Heart left ventricle (tissue), 16 donors: Measurements from ENCODE around the gene HTR4. TPM values are rescaled to one million over a fixed set of nuclear protein-coding genes. Genes with fewer than 3 reads are reported as not detected.

Experiments
- ATAC-seq, 4 donors: fragments of 200-7000 bp; cut with Tn5 transposase; one replicate each; pipeline ENCODE4 v1.9.1; 2020 to 2022; ENCODE audit warnings: moderate library complexity in 4 of 4, mild to moderate bottlenecking in 3 of 4, moderate number of reproducible peaks in 1 of 4
- DNase-seq, 5 donors: peaks; one replicate each; pipeline ENCODE4 v3.0.0-alpha.2; 2020
- H3K27ac ChIP-seq, 12 donors: fragments of 200-600 bp; sonication (generic) in 4 of 12; one replicate each; pipeline versions ENCODE4 v1.5.0 to v1.8.0; 2016 to 2022; ENCODE audit warnings: mild to moderate bottlenecking in 2 of 12
- H3K27me3 ChIP-seq, 9 donors: fragments of 200-600 bp; sonication (generic) in 2 of 9; one replicate each; pipeline versions ENCODE4 v1.5.1 to v1.8.0; 2016 to 2022; ENCODE audit warnings: mild to moderate bottlenecking in 3 of 9
- H3K36me3 ChIP-seq, 9 donors: fragments of 200-600 bp; sonication (generic) in 2 of 9; one replicate each; pipeline versions ENCODE4 v1.5.0 to v1.8.0; 2018 to 2022; ENCODE audit warnings: mild to moderate bottlenecking in 2 of 9
- H3K4me1 ChIP-seq, 12 donors: fragments of 200-600 bp; sonication (generic) in 4 of 12; one replicate each; pipeline versions ENCODE4 v1.5.0 to v1.8.0; 2016 to 2022; ENCODE audit warnings: mild to moderate bottlenecking in 3 of 12
- H3K4me3 ChIP-seq, 12 donors: fragments of 200-600 bp; sonication (generic) in 4 of 12; one replicate each; pipeline versions ENCODE4 v1.5.0 to v1.8.0; 2017 to 2022; ENCODE audit warnings: mild to moderate bottlenecking in 9 of 12, moderate library complexity in 4 of 12
- H3K9me3 ChIP-seq, 12 donors: fragments of 200-600 bp; sonication (generic) in 4 of 12; one replicate each; pipeline versions ENCODE4 v1.5.0 to v1.8.0; 2016 to 2022; ENCODE audit warnings: mild to moderate bottlenecking in 1 of 12
- CTCF ChIP-seq, 12 donors: fragments of 200-600 bp; sonication (generic) in 4 of 12; IDR thresholded peaks; one replicate each; pipeline versions ENCODE4 v1.5.0 to v1.8.0; 2018 to 2022; ENCODE audit warnings: antibody characterized with exemption in 12 of 12, mild to moderate bottlenecking in 5 of 12
- POLR2A ChIP-seq, 2 donors: fragments of 450-650 bp; IDR thresholded peaks; one replicate each; pipeline ENCODE4 v1.6.1; 2017; ENCODE audit warnings: antibody characterized with exemption in 2 of 2, mild to moderate bottlenecking in 2 of 2, moderate library complexity in 2 of 2
- WGBS, 4 donors: extraction: QIAGEN DNeasy Blood & Tissue Kit in 2 of 4; methylation state at CpG; one replicate each; pipeline versions ENCODE4 v1.1.5 to v1.1.7; 2013 to 2018; 5-methylcytosine and 5-hydroxymethylcytosine counted together
- intact Hi-C, 10 donors: fragments of 100-400 bp; cut with DNase I; formaldehyde crosslinking; loops; one replicate each; pipeline versions ENCODE4 v1.11.1 to v1.14.2; 2022
- polyA plus RNA-seq, 2 donors: library from polyadenylated mRNA; stranded (reverse); fragments of 200-250 nt; gene quantifications; one replicate each; pipeline ENCODE4 v1.2.3, GENCODE V29; 2013
- total RNA-seq, 9 donors: library from RNA; depleted of rRNA in 2 of 9; stranded (reverse); fragments of >200 nt in 2 of 9; fragmentation: NEBNext Ultra II Directional in 3 of 9; extraction: Animal tissue kit (Norgen Biotek cat#: 25700) in 3 of 9; gene quantifications; one replicate each; pipeline versions ENCODE4 v1.1.0 to v1.2.4, GENCODE V29; 2016 to 2023
- donor health status: ischemic (EF 13 %, LVEDD 7.1; RV severe dilation, severe dysfunction).
- donor health status: healthy with polysubstance abuse.
- donor health status: DM: no; HTN: yes; CAD: no.
- donor health status: DM: no; HTN: no; CAD: no.
- donor health status: ischemic (EF 25% LVEDD 6.9; RV normal size, moderate dysfunction).
- donor health status: ischemic (EF 25% LVEDD 5.7; RV mildly dilated, moderate dysfunction).
- donor health status: healthy.
- donor health status: DM: yes; HTN: yes; CAD: no.
- donor health status: ischemic (EF 35%, LVEDD 5.7; RV mildly dilated, moderate dysfunction).
- donor health status: nonischemic (EF 11% LVEDD 7.7; RV severe dilation, severe dysfunction).
- donor health status: DM: yes; HTN: yes; CAD: no.
- donor health status: PGD.
- donor health status: ischemic (EF 29% LVEDD 5.4; RV normal size, mild dysfunction).
- donor health status: nonischemic (EF 23%, LVEDD 6.1; RV moderate dilation, normal function).

Gene HTR4
- total and polyA plus RNA-seq, 11 donors = 0.11 to 1.6 (median 0.27) TPM; not detected in 4

DNA sequence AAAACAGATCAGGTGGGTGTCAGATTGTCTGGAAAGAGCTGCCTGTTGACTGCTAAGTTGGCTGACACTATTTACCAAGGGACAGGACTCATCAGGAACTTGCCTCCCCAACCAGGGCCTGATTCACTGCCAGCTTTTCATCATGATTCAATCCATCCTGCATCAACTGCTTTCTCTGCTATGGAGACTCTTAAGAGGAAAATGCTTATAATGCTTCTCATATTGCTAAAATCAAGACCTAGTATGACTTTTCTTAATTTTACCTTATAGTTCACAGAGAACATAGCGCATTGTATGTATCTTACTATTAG is 21.3 kb downstream of the HTR4 start:
- H3K9me3 ChIP-seq = no peaks in the 10 kb centered on the region
- no peaks in the 10 kb centered on the region for H3K36me3 ChIP-seq
- no peaks in the 10 kb centered on the region for H3K4me1 ChIP-seq
- peak in 1 of 4 donors; percentile 22 for ATAC-seq
- no peak overlapping the region for H3K4me3 ChIP-seq
- DNase-seq = no peak
- TF ChIP-seq POLR2A (IDR thresholded peaks at IDR 0.05) (no peak), CTCF (IDR thresholded peaks at IDR 0.05) (no peak)
- H3K27ac ChIP-seq = no peak overlapping the region
- WGBS, 4 donors = 91 to 96% (median 93%) methylated on average over 1 of the region's 1 CpG
- intact Hi-C loops = no loop called here
- peaks cover 0 to 3% (median 0%) of the 10 kb centered on the region in 9 donors for H3K27me3 ChIP-seq

GRCh38 chr5:148632255-148633066 is 21.9 kb downstream of the HTR4 start:
- peak overlapping the region in 1 of 12 donors; percentile 12 for H3K27ac ChIP-seq
- H3K9me3 ChIP-seq = no peaks in the 10 kb centered on the region
- intact Hi-C loops = no loop called here
- DNase-seq (no peak), ATAC-seq (no peak)
- no peaks in the 10 kb centered on the region for H3K36me3 ChIP-seq
- WGBS, 4 donors = 67 to 72% (median 70%) methylated on average over 8 of the region's 8 CpGs
- no peaks in the 10 kb centered on the region for H3K4me1 ChIP-seq
- H3K27me3 ChIP-seq = peaks cover 0 to 3% (median 0%) of the 10 kb centered on the region in 9 donors
- TF ChIP-seq CTCF (IDR thresholded peaks at IDR 0.05) (no peak), POLR2A (IDR thresholded peaks at IDR 0.05) (no peak)
- no peak overlapping the region for H3K4me3 ChIP-seq

DNA sequence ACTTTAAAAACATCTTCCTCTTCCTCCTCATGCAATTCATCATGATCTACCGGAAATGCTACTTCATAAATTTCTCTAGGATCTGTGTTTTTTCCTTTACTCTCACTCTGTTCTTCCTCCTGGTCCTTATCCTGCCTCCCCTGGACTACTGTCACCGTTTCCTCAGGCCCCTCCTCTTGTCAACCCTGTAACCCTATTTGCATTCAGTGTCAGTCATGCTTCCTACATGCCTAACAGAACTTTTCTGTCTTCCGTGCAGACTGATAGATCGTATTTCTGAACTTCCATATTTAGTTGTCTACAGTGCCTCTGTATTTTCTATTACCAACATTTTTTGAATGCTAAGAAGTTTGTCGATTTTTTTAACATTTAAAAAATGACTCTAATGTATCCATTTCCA is 27.3 kb downstream of the HTR4 start:
- Histone ChIP-seq H3K27me3 (peaks cover 0 to 3% (median 0%) of the 10 kb centered on the region in 9 donors), H3K4me1 (no peaks in the 10 kb centered on the region), H3K36me3 (no peaks in the 10 kb centered on the region), H3K27ac (no peak overlapping the region), H3K9me3 (no peaks in the 10 kb centered on the region), H3K4me3 (no peak overlapping the region)
- no peak for TF ChIP-seq POLR2A (IDR thresholded peaks at IDR 0.05)
- TF ChIP-seq CTCF (IDR thresholded peaks at IDR 0.05) = no peak
- DNase-seq = no peak
- intact Hi-C loops = no loop called here
- no peak for ATAC-seq
- 54 to 63% (median 60%) methylated on average over 5 of the region's 5 CpGs for WGBS, 4 donors

DNA sequence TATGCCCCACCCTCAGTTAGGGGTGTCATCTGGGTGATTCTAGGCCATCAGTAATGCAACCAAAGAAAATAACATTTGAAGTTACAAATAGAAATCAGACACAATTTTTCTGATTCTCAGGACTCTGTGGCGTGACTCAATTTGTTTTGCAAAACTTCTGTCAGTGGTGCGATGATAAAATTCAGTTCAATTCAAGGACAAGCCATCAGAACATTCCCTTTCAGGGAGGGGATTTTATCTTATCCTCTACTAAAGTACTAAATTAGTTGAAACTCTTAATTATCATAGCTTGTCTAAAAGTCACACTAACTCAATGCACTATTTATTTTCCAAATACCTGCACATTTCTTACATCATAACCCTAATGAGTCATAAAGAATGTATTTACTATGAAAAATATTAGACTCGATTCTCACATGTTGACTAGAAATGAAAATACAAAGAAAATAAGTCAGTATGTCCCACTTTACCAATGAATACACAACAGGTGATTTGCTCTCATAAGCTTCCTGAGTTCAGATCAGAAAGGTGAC is 28.2 kb downstream of the HTR4 start:
- Histone ChIP-seq H3K27me3 (peaks cover 0 to 3% (median 0%) of the 10 kb centered on the region in 9 donors), H3K36me3 (no peaks in the 10 kb centered on the region), H3K27ac (no peak overlapping the region), H3K4me3 (no peak overlapping the region), H3K9me3 (no peaks in the 10 kb centered on the region), H3K4me1 (no peaks in the 10 kb centered on the region)
- TF ChIP-seq CTCF (IDR thresholded peaks at IDR 0.05) (no peak), POLR2A (IDR thresholded peaks at IDR 0.05) (no peak)
- ATAC-seq (no peak), DNase-seq (no peak)
- intact Hi-C loops = no loop called here
- 85 to 90% (median 88%) methylated on average over 3 of the region's 3 CpGs for WGBS, 4 donors
